Measurements from ENCODE around the gene PCDH7. TPM values are rescaled to one million over a fixed set of nuclear protein-coding genes. Genes with fewer than 3 reads are reported as not detected.

Gene PCDH7
- total RNA-seq, 1 donor from 2014 or later: 78.8 TPM

- H3K27ac Mint-ChIP-seq: peak overlapping the region; percentile 77
- H3K36me3 Mint-ChIP-seq: peaks cover 6% of the 10 kb centered on the region
- no peak overlapping the region for H3K4me3 Mint-ChIP-seq
- H3K9me3 Mint-ChIP-seq: no peaks in the 10 kb centered on the region
- no peak for DNase-seq (ENCODE audit: low spot score in 2 of 2, unreplicated experiment in 2 of 2)
- no peaks in the 10 kb centered on the region for H3K27me3 Mint-ChIP-seq (ENCODE audit: low read depth)
- TF ChIP-seq, protein P1, sequence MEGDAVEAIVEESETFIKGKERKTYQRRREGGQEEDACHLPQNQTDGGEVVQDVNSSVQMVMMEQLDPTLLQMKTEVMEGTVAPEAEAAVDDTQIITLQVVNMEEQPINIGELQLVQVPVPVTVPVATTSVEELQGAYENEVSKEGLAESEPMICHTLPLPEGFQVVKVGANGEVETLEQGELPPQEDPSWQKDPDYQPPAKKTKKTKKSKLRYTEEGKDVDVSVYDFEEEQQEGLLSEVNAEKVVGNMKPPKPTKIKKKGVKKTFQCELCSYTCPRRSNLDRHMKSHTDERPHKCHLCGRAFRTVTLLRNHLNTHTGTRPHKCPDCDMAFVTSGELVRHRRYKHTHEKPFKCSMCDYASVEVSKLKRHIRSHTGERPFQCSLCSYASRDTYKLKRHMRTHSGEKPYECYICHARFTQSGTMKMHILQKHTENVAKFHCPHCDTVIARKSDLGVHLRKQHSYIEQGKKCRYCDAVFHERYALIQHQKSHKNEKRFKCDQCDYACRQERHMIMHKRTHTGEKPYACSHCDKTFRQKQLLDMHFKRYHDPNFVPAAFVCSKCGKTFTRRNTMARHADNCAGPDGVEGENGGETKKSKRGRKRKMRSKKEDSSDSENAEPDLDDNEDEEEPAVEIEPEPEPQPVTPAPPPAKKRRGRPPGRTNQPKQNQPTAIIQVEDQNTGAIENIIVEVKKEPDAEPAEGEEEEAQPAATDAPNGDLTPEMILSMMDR (IDR thresholded peaks at IDR 0.05; ENCODE audit: unreplicated experiment): no peak
- H3K4me1 Mint-ChIP-seq: peaks cover 33% of the 10 kb centered on the region
These were observed 35.2 kb downstream of the PCDH7 start for GRCh38 chr4:30755346-30755745.

DNA sequence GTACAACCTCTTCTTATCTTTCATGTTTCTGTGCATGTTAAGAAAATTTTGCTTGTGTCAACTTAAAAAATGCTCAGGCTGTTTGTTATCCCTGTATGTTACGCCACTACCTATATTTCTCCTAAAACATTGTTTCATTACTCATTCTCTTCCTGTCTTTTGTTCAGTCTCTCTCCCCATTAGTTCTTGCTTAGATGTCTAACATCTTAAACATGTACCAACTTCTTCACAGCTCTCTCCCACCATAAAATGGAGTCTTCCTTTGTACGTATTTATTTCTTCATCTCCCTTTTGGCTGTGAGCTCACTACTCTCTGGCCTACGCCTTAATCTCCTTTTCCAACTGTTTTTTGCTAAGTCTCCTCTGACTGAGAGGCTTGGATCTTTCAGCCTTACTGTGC, 36.4 kb downstream of the PCDH7 start:
- H3K27me3 Mint-ChIP-seq (ENCODE audit: low read depth): no peaks in the 10 kb centered on the region
- peaks cover 35% of the 10 kb centered on the region for H3K4me1 Mint-ChIP-seq
- H3K36me3 Mint-ChIP-seq: peaks cover 6% of the 10 kb centered on the region
- no peak for DNase-seq (ENCODE audit: low spot score in 2 of 2, unreplicated experiment in 2 of 2)
- H3K4me3 Mint-ChIP-seq: no peak overlapping the region
- H3K9me3 Mint-ChIP-seq: no peaks in the 10 kb centered on the region
- TF ChIP-seq, protein P1 (IDR thresholded peaks at IDR 0.05; ENCODE audit: unreplicated experiment): no peak
- H3K27ac Mint-ChIP-seq: no peak overlapping the region

DNA sequence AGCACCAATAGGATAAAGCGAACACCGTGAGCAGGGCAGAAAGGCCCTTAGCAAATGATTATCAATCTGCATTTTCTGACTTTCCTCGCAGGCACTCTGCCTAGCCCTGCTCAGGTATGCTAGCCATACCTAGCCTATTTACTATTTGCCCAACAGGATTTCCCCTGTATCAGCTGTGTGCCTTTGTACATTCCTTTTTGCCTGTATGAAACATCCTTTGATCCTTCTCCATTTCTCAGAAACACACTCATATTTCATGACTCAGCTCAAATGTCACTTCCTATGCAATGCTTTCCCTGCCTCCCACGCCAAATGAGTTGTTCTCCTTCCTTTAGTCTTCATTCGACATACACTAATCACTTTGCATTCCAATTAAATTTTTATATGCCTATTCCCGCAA, 37.2 kb downstream of the PCDH7 start:
- H3K27me3 Mint-ChIP-seq (ENCODE audit: low read depth): no peaks in the 10 kb centered on the region
- peaks cover 6% of the 10 kb centered on the region for H3K36me3 Mint-ChIP-seq
- H3K9me3 Mint-ChIP-seq: no peaks in the 10 kb centered on the region
- H3K27ac Mint-ChIP-seq: no peak overlapping the region
- H3K4me1 Mint-ChIP-seq: peaks cover 35% of the 10 kb centered on the region
- TF ChIP-seq, protein P1 (IDR thresholded peaks at IDR 0.05; ENCODE audit: unreplicated experiment): no peak
- no peak overlapping the region for H3K4me3 Mint-ChIP-seq
- DNase-seq (ENCODE audit: low spot score in 2 of 2, unreplicated experiment in 2 of 2): no peak

DNA sequence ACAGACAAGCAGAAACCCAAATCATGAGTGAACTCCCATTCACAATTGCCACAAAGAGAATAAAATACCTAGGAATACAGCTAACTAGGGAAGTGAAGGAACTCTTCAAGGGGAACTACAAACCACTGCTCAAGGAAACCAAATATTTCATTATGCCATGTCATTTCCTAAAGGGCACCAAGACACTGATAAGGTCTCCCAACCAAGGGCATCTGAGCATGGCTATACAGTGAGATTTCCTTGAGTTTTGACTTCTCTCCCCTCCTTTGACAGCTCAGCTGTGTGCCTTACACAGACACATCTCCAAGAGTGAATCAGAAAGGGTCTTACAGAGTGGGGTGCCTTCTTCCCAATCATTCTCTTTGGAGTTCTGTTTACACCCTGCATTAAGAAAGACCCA, 40.4 kb downstream of the PCDH7 start:
- DNase-seq (ENCODE audit: low spot score in 2 of 2, unreplicated experiment in 2 of 2): no peak

DNA sequence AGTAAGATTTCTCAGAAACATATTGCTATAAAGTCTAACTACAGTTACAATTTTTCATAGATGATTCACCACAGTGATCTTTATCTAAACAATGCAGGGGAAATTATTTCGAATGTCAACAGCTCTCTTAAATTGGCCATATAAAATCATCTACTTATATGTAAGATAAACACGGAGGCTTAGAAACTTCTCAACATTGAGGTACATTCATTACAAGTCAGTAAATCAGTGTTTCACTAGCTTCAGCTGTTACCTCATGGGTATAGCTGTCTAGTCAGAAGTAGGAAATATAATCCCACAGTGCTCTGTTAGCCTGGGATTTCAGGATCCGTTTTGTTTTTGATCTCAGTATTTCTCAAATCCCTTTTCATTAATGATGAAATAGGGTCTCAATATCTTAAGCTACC, 43.2 kb downstream of the PCDH7 start:
- TF ChIP-seq, protein P1 (IDR thresholded peaks at IDR 0.05; ENCODE audit: unreplicated experiment): no peak
- Mint-ChIP-seq H3K27me3 (ENCODE audit: low read depth) (no peaks in the 10 kb centered on the region), H3K4me3 (no peak overlapping the region), H3K27ac (no peak overlapping the region), H3K4me1 (peaks cover 33% of the 10 kb centered on the region), H3K9me3 (no peaks in the 10 kb centered on the region), H3K36me3 (peaks cover 5% of the 10 kb centered on the region)
- DNase-seq (ENCODE audit: low spot score in 2 of 2, unreplicated experiment in 2 of 2): no peak

More for the DNA sequence above, 40.4 kb downstream of the PCDH7 start:
- no peak overlapping the region for H3K4me3 Mint-ChIP-seq
- H3K4me1 Mint-ChIP-seq: peaks cover 24% of the 10 kb centered on the region
- H3K36me3 Mint-ChIP-seq: peaks cover 6% of the 10 kb centered on the region
- TF ChIP-seq, protein P1 (IDR thresholded peaks at IDR 0.05; ENCODE audit: unreplicated experiment): no peak
- no peaks in the 10 kb centered on the region for H3K27me3 Mint-ChIP-seq (ENCODE audit: low read depth)
- H3K9me3 Mint-ChIP-seq: no peaks in the 10 kb centered on the region
- peak overlapping the region; percentile 38 for H3K27ac Mint-ChIP-seq

DNA sequence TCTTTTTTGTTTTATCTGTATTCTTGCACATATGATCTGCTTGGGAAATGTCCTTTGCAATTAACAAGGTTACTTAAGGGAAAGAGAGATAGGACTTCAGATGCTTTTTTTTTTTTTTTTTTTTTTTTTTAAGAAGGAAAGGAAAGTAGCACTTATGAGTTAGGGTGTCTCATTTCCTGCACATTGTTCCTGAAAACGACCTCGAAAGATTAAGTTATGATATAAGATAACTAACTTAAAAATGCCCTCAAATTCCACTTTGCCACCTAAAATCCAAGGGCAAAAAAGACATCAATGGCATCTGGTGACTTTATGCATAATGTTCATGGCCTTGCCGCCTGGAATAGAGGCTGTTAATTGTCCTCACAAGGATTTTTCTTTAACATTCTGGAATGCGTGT, 44.9 kb downstream of the PCDH7 start:
- no peak for DNase-seq (ENCODE audit: low spot score in 2 of 2, unreplicated experiment in 2 of 2)
- Mint-ChIP-seq H3K36me3 (no peaks in the 10 kb centered on the region), H3K27me3 (ENCODE audit: low read depth) (no peaks in the 10 kb centered on the region), H3K9me3 (no peaks in the 10 kb centered on the region), H3K4me1 (peaks cover 47% of the 10 kb centered on the region), H3K4me3 (no peak overlapping the region), H3K27ac (peak overlapping the region; percentile 20)
- TF ChIP-seq, protein P1 (IDR thresholded peaks at IDR 0.05; ENCODE audit: unreplicated experiment): no peak

Data from mesothelial cell of epicardium (in vitro differentiated cells).